ENCODE measurements around the gene ODAD3.

Gene ODAD3

DNA sequence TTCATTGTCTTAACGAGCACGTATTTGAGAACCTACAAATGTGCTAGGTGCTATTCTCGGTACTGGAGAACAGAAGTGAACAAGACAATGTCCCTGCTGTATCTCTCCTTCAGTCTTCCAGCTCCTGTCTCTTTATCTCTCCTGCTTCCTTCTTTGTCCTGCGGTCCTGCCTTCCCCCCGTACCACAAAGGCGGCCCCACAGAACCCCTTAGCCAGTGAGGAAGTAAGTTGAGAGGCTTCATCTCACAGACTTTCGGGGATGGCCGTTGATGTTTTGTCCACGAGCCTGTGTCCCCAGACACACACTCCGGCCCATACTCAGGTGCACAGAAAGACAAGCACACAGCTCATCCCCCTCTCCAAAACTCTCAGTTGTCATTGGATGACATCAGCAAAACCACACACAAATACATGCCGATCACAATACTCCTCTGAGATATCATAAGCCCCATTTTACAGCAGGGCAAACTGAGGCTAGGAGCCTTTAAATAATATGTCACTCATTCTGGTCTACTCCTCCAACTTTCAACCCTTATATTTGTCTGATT is 61.0 kb downstream of the ODAD3 start:
- peak; percentile 54 for DNase-seq

DNA sequence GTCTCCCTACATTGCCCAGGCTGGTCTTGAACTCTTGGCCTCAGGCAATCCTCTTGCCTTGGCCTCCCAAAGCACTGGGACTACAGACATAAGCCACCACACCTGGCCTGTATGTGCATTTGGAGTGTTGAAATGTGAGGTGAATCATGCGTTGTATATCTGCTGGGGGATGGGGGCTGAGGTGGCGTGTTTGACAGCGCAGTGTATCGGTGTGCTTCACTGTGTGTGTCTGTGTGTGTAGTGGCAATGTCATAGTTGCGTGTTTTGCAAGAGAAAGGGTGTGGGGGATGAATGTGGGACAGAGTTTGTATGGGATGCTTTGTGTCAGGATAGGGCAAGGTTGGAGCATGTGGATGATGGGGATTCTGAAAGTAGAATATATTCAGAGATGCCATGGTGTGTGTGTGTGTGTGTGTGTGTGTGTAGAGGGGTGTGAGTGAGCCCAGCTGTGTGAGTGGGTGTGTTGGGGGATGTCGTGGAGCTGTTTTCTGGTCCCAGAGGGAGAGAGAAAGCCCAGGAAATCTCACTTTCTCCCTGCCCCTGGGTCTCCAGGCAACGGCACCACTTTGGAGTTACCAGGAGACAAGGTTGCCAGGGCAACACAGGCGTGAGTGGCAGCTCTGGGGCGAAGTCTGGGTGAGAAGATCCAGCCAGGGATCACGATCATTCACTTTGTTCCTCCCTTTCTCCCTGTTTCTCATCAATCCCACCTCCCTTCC is 61.6 kb downstream of the ODAD3 start:
- DNase-seq: peak; percentile 74

DNA sequence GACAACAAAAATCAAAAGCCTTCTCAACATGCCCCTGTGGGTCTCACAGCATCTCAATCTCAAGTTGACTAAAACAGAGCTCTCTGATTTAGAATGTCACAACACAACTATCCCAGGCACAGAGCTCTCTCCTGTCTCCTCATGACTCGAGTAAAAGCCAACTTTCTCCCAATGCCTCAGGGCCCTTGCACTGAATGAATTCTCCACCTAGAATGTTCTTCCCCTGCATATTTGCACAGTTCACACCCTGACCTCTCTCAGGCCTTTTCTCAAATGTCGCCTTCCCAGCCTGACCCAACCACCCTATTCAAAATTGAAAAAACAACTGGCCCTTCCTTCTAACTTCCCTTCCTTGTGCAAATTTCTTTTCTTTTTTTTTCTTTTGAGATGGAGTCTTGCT is 64.2 kb downstream of the ODAD3 start:
- DNase-seq: no peak
